Lower leg skin (tissue), 3 donors: ENCODE data around the gene SBNO1.

Experiments used
- CTCF ChIP-seq, 3 donors: fragments of 450-650 bp; IDR thresholded peaks; one replicate each; pipeline ENCODE4 v1.5.1; 2016; ENCODE audit warnings: antibody characterized with exemption in 3 of 3, mild to moderate bottlenecking in 3 of 3, moderate library complexity in 2 of 3
- POLR2A ChIP-seq, 2 donors: fragments of 450-650 bp; IDR thresholded peaks; one replicate each; pipeline ENCODE4 v1.6.1; 2016 to 2017; ENCODE audit warnings: antibody characterized with exemption in 2 of 2, mild to moderate bottlenecking in 1 of 2, moderate library complexity in 1 of 2

- TF ChIP-seq CTCF (IDR thresholded peaks at IDR 0.05) (no peak), POLR2A (IDR thresholded peaks at IDR 0.05) (peak in 1 of 2 donors; percentile 77)
Observed at GRCh38 chr12:123364532-123365024, at the start of gene SBNO1.
